Nephron progenitor cell (in vitro differentiated cells): ENCODE results near the gene NR6A1.

Source experiments
- DNase-seq: peaks from one replicate; pipeline ENCODE4 v3.0.0; 2021
- H3K27ac Mint-ChIP-seq: 2 replicates; pipeline ENCODE4 v1.8.0; 2021; ENCODE audit warnings: mild to moderate bottlenecking, moderate library complexity, mixed read lengths
- H3K27me3 Mint-ChIP-seq: 2 replicates; pipeline ENCODE4 v1.8.0; 2021; ENCODE audit warnings: mild to moderate bottlenecking, low read depth, mixed read lengths; ENCODE audit not compliant: poor library complexity
- H3K36me3 Mint-ChIP-seq: 2 replicates; pipeline ENCODE4 v1.8.0; 2021; ENCODE audit warnings: low read depth, mixed read lengths
- H3K4me1 Mint-ChIP-seq: 2 replicates; pipeline ENCODE4 v1.8.0; 2021; ENCODE audit warnings: mixed read lengths
- H3K4me3 Mint-ChIP-seq: 2 replicates; pipeline ENCODE4 v1.8.0; 2021; ENCODE audit warnings: mild to moderate bottlenecking, moderate library complexity, mixed read lengths
- H3K9me3 Mint-ChIP-seq: 2 replicates; pipeline ENCODE4 v1.8.0; 2021; ENCODE audit warnings: mild to moderate bottlenecking, moderate library complexity, mixed read lengths
- TF ChIP-seq, protein P1 (sequence below): fragments of 200-600 bp; sonication (generic); IDR thresholded peaks from 2 replicates; pipeline ENCODE4 v1.5.0; 2021; ENCODE audit warnings: antibody characterized with exemption

NR6A1 gene

DNA sequence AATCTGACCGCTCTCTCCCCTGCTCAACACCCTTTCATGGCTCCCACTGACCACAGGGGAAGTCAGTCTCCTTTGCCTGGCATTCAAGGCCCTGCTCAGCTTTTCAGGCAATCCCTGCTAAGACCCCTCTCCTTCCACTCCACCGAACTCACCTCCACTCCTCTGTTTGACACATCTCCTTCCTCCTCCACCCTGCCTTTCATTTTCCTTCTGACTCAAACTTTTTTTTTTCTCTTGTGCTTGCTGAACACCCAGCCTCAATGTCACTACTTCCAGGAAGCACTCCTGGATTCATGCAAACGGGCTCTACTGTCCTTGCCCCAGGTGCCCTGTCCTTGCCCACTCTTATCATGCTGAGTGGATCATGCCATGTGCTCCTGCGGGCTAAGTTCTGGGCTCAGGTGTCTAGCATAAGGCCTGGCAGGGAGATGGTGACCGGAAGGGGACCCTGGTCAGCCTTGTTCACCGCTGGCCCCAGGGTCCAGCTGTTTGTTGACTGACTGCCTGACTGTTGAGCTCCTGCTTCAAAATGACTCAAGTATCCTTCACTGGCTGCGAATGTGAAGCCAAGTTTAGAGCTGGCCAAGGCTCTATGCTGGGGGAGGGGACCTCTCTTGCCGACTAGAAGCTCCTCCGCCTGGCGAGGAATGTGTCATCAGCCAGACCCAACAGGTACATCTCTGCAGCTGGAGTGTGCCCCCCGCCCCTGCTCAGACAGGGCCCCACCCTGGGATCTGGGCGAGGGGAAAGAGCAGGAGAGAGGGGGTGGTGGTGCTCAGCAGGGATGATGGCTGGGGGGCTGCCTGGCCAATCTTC lies 270.1 kb downstream of the NR6A1 start:
- Mint-ChIP-seq H3K4me3 (no peak overlapping the region), H3K27me3 (peaks cover 88% of the 10 kb centered on the region), H3K4me1 (peaks cover 31% of the 10 kb centered on the region), H3K9me3 (no peaks in the 10 kb centered on the region), H3K36me3 (no peaks in the 10 kb centered on the region), H3K27ac (no peak overlapping the region)
- TF ChIP-seq, protein P1, sequence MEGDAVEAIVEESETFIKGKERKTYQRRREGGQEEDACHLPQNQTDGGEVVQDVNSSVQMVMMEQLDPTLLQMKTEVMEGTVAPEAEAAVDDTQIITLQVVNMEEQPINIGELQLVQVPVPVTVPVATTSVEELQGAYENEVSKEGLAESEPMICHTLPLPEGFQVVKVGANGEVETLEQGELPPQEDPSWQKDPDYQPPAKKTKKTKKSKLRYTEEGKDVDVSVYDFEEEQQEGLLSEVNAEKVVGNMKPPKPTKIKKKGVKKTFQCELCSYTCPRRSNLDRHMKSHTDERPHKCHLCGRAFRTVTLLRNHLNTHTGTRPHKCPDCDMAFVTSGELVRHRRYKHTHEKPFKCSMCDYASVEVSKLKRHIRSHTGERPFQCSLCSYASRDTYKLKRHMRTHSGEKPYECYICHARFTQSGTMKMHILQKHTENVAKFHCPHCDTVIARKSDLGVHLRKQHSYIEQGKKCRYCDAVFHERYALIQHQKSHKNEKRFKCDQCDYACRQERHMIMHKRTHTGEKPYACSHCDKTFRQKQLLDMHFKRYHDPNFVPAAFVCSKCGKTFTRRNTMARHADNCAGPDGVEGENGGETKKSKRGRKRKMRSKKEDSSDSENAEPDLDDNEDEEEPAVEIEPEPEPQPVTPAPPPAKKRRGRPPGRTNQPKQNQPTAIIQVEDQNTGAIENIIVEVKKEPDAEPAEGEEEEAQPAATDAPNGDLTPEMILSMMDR: no peak
- DNase-seq: no peak

DNA sequence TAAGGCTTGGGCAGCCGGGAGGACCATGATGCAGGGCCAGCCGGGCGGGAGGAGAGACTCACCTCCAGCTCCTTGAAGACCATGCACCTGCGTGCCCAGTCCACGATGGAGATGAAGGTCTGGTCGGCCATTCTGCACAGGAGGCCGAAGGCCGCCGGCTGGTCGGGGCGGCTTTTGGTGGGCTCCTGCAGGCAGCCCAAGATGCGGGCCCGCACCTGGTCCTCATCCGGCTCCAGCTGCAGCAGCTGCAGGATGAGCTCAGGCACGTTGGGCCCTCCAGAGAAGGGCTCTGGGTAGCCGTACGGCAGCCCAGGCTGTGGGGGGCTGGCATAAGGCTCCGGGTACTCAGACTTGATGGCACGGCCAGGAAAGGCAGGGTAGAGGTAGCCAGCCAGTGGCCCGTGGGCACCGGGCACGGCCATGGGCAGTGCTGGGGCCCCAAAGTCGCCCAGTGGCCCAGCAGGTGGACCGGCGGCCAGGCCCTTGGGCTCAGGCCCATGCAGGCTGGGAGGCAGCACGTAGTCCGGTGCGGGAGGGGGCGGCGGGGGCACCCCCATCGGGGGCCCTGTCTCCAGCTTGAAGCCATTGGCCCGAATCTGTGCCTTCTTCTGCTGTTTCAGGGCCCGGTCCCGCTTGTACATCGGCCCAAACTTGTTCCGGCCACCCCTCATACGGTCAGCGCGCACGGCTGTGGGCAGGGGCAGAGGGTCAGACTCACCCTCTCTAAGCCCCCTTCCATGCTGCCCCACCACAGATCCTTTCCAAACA lies 270.9 kb downstream of the NR6A1 start:
- Mint-ChIP-seq H3K9me3 (no peaks in the 10 kb centered on the region), H3K36me3 (no peaks in the 10 kb centered on the region), H3K4me3 (no peak overlapping the region), H3K4me1 (peaks cover 39% of the 10 kb centered on the region), H3K27ac (no peak overlapping the region), H3K27me3 (peaks cover 88% of the 10 kb centered on the region)
- no peak for DNase-seq
- TF ChIP-seq, protein P1: no peak

DNA sequence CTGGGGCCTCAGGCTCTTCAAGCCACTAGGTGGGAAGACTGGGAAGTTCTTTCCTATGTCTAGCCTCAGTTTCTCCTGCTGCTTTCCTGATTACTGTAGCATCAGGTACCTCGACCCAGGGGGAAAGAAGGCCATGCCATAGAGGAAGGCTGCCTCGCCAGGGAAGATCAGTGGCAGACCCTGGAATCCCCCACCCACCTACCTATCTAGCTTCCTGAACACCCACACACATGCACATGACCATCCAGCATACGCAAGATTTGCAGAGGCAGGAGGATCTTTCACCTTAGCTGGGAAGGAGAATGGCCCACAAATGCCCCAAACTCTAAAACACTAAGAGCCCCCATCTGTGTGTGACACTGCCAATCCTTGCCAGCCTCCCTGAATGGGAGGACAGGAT lies 271.9 kb downstream of the NR6A1 start:
- TF ChIP-seq, protein P1: no peak
- no peak overlapping the region for H3K4me3 Mint-ChIP-seq
- H3K9me3 Mint-ChIP-seq: no peaks in the 10 kb centered on the region
- H3K27me3 Mint-ChIP-seq: peaks cover 95% of the 10 kb centered on the region
- H3K4me1 Mint-ChIP-seq: peaks cover 46% of the 10 kb centered on the region
- H3K27ac Mint-ChIP-seq: no peak overlapping the region
- H3K36me3 Mint-ChIP-seq: no peaks in the 10 kb centered on the region
- DNase-seq: no peak

DNA sequence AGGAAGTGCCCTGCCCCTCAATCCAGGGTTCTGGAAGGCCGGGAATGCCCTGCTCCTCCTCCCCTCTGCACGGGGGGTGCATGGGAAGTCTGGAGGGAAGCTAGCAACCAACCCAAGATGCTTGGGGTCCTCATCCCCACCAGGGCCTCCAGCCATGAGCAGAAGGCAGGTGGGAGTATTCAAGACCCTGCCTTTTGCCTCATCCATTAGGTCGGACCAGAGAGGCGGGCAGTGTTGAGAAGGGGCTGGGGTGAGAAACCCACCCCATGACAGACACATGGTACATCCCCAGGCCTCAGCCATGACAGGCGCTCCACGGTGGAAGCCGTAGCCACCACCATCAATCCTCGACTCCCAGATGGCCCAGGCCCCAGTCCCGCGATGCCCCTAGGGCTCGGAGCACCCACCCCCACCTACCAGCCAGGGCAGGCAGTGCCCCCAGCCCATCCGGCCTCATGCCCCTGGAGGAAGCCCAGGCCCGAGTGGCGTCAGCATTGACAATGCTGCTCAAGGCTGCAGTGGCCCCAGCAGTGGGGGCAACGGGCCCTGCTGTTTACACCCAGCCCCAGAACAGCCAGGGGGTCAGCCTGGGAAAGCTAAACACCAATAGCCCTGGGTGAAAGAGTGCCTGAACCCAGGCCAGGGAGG lies 272.5 kb downstream of the NR6A1 start:
- Mint-ChIP-seq H3K27ac (no peak overlapping the region), H3K4me3 (no peak overlapping the region), H3K36me3 (no peaks in the 10 kb centered on the region), H3K4me1 (peaks cover 45% of the 10 kb centered on the region), H3K27me3 (peaks cover 95% of the 10 kb centered on the region), H3K9me3 (no peaks in the 10 kb centered on the region)
- no peak for DNase-seq
- TF ChIP-seq, protein P1: no peak

DNA sequence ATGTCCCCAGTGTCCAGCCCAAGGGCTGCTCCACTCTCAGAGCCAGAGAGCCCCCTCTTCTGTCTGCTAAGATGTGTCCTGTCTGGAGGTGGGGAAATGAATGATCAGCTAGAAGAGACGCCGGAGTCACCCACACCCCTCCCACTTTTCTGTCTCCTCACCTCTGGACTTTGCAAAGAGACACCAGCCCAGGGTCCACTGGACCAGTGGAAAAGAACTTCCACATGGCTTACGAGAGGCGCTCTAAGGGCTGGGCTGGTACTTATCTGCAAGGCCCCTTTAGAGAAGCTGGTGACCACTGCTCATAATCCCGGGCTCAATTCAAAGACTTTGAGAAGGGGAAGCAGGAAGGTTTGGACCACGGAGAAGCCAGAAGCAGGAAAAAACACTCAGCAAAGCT lies 273.1 kb downstream of the NR6A1 start:
- Mint-ChIP-seq H3K4me1 (peaks cover 45% of the 10 kb centered on the region), H3K4me3 (no peak overlapping the region), H3K9me3 (no peaks in the 10 kb centered on the region), H3K27me3 (peaks cover 95% of the 10 kb centered on the region), H3K36me3 (no peaks in the 10 kb centered on the region), H3K27ac (no peak overlapping the region)
- DNase-seq: no peak
- TF ChIP-seq, protein P1: no peak
